OCI-LY7 (cell line): ENCODE data around the gene ZSWIM9.

Experiments
- EZH2phosphoT487 ChIP-seq: fragments of 200-600 bp; sonication (generic); IDR thresholded peaks from 2 replicates; pipeline ENCODE4 v1.6.1; 2018; ENCODE audit warnings: low read depth, borderline replicate concordance, mild to moderate bottlenecking, mixed run types, antibody characterized with exemption, low read length, moderate library complexity, mixed read lengths
- TF ChIP-seq, protein P1 (sequence below): fragments of 200-600 bp; sonication (generic); conservative IDR thresholded peaks from 2 replicates; pipeline ENCODE4 v1.5.1; 2014; ENCODE audit warnings: mild to moderate bottlenecking, antibody characterized with exemption, low read length, moderate library complexity, mixed read lengths

- TF ChIP-seq, protein P1, sequence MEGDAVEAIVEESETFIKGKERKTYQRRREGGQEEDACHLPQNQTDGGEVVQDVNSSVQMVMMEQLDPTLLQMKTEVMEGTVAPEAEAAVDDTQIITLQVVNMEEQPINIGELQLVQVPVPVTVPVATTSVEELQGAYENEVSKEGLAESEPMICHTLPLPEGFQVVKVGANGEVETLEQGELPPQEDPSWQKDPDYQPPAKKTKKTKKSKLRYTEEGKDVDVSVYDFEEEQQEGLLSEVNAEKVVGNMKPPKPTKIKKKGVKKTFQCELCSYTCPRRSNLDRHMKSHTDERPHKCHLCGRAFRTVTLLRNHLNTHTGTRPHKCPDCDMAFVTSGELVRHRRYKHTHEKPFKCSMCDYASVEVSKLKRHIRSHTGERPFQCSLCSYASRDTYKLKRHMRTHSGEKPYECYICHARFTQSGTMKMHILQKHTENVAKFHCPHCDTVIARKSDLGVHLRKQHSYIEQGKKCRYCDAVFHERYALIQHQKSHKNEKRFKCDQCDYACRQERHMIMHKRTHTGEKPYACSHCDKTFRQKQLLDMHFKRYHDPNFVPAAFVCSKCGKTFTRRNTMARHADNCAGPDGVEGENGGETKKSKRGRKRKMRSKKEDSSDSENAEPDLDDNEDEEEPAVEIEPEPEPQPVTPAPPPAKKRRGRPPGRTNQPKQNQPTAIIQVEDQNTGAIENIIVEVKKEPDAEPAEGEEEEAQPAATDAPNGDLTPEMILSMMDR = no peak
- no peak for TF ChIP-seq EZH2phosphoT487
Measured at GRCh38 chr19:48206397-48207093, 36.1 kb downstream of the ZSWIM9 start.
